ELF-1 (cell line): ENCODE results near the gene SOSTDC1.
A peak's percentile ranks its signal among the peaks of the same experiment; 100 is the strongest.
"Not testable (repeated sequence)": the region's sequence is repeated elsewhere in the genome, so short reads cannot be mapped to it uniquely, and the experiment has no call there.

Source experiments
- DNase-seq: peaks from one replicate; pipeline ENCODE4 v3.0.0-alpha.2; 2016; ENCODE audit warnings: low read depth, low spot score

The SOSTDC1 gene

GRCh38 chr7:16462431-16462889, 3.1 kb downstream of the SOSTDC1 start:
- DNase-seq: peak; percentile 19

- DNase-seq: no peak
Measured at GRCh38 chr7:16460789-16461493, 4.6 kb downstream of the SOSTDC1 start.

- DNase-seq: not testable (repeated sequence)
Measured at GRCh38 chr7:16456303-16456702, 9.2 kb downstream of the SOSTDC1 start.

- DNase-seq: no peak
Measured at GRCh38 chr7:16455591-16455990, 9.9 kb downstream of the SOSTDC1 start.

- no peak for DNase-seq
Measured at GRCh38 chr7:16450366-16450765, 15.2 kb downstream of the SOSTDC1 start.

GRCh38 chr7:16447876-16448275, 17.7 kb downstream of the SOSTDC1 start:
- DNase-seq: no peak

GRCh38 chr7:16446508-16446907, 19.0 kb downstream of the SOSTDC1 start:
- no peak for DNase-seq

- not testable (repeated sequence) for DNase-seq
Measured at GRCh38 chr7:16443871-16444270, 21.7 kb downstream of the SOSTDC1 start.

GRCh38 chr7:16438988-16439387, 26.6 kb downstream of the SOSTDC1 start:
- no peak for DNase-seq

- no peak for DNase-seq
Measured at GRCh38 chr7:16436306-16436705, 29.2 kb downstream of the SOSTDC1 start.

- DNase-seq: no peak
Measured at GRCh38 chr7:16433568-16434122, 31.9 kb downstream of the SOSTDC1 start.

GRCh38 chr7:16432425-16432731, 33.2 kb downstream of the SOSTDC1 start:
- DNase-seq: no peak

- no peak for DNase-seq
Measured at GRCh38 chr7:16431646-16432424, 33.7 kb downstream of the SOSTDC1 start.

GRCh38 chr7:16430133-16430532, 35.4 kb downstream of the SOSTDC1 start:
- DNase-seq: no peak

GRCh38 chr7:16428672-16429071, 36.9 kb downstream of the SOSTDC1 start:
- DNase-seq: no peak

- no peak for DNase-seq
Measured at GRCh38 chr7:16428182-16428581, 37.4 kb downstream of the SOSTDC1 start.

- no peak for DNase-seq
Measured at GRCh38 chr7:16423761-16424160, 41.8 kb downstream of the SOSTDC1 start.

- DNase-seq: peak; percentile 15
Measured at GRCh38 chr7:16422917-16423316, 42.6 kb downstream of the SOSTDC1 start.

GRCh38 chr7:16422103-16422435, 43.5 kb downstream of the SOSTDC1 start:
- no peak for DNase-seq

GRCh38 chr7:16421333-16422102, 44.0 kb downstream of the SOSTDC1 start, which contains the start of gene CRPPA:
CRPPA (minus strand) TSS chr7:16421538; CDS start chr7:16421322, 216 bp downstream.
- peak; percentile 71 for DNase-seq

- DNase-seq: peak; percentile 85
Measured at GRCh38 chr7:16420649-16421332, 44.7 kb downstream of the SOSTDC1 start.

- DNase-seq: no peak
Measured at GRCh38 chr7:16420329-16420648, 45.2 kb downstream of the SOSTDC1 start.
